SK-N-SH (cell line): ENCODE measurements around the gene DBX1.

Experiments
- CTCF ChIP-seq: fragments of 200-600 bp; sonication (generic); IDR thresholded peaks from 2 replicates; pipeline ENCODE4 v1.6.1; 2017; ENCODE audit warnings: antibody characterized with exemption, mild to moderate bottlenecking, moderate library complexity
- FOXJ3 ChIP-seq: sonication (generic); formaldehyde crosslinking; IDR thresholded peaks from 2 replicates; pipeline ENCODE4 v1.5.1; 2020; ENCODE audit warnings: mild to moderate bottlenecking, missing genetic modification reagents
- GABPA ChIP-seq: IDR thresholded peaks from 2 replicates; pipeline ENCODE4 v1.4.0; 2012; ENCODE audit warnings: low read depth, mild to moderate bottlenecking
- USF2 ChIP-seq: fragments of 150-350 bp; IDR thresholded peaks from 2 replicates; pipeline ENCODE4 v1.6.1; 2017; ENCODE audit warnings: antibody characterized with exemption, low read length, low read depth, borderline replicate concordance

GRCh38 chr11:20156876-20157613 lies 3.2 kb downstream of the DBX1 start:
- TF ChIP-seq CTCF (no peak), FOXJ3 (CRISPR knock-in tag) (no peak), USF2 (no peak), GABPA (no peak)
